ENCODE data around the gene FBXL19. TPM values are rescaled to one million over a fixed set of nuclear protein-coding genes. Genes with fewer than 3 reads are reported as not detected.

The FBXL19 gene
- polyA plus RNA-seq, 1 donor (not counting 4 experiments of a cell fraction or from before 2014, with no cell fraction given), result 10.2 TPM

DNA sequence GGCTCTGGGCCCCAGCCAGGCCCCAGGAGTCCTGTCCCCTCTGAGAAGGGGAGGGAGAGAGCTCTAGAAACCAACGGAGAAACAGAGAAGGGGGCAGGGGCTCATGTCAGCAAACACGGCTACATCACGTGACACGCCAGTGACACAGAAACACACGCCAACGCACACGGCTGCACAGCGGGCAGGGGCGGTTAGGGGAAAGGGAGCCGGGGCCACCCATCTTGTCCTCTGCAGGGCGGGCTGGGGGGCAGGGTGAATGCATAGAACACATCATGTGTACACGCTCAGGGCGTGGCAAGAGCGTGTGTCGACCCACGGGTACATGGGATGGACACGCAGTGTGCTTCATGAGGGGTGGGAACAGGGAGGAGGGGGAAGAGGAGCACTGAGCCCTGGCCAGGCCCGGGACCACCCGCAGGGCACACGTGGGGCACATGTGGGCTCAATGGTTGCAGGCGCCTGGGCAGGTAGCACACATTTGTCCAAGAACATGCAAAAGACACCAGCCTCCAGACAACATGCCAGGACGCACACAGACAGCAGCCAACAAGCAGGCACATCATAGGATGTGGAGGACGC lies 66.2 kb downstream of the FBXL19 start:
- Histone ChIP-seq H2AFZ (ENCODE audit: control insufficient read depth, low read length) (no peak overlapping the region), H4K20me1 (ENCODE audit: control insufficient read depth, extremely low read depth, insufficient read depth, low read length) (no peaks in the 10 kb centered on the region), H3K9me1 (ENCODE audit: control insufficient read depth, extremely low read depth, insufficient read depth, low read length) (no peaks in the 10 kb centered on the region), H3K4me2 (ENCODE audit: control insufficient read depth, extremely low read depth, insufficient read depth, low read depth, low read length) (no peak overlapping the region), H3K36me3 (ENCODE audit: control insufficient read depth in 2 of 2, extremely low read depth in 1 of 2, insufficient read depth in 2 of 2, low read length in 2 of 2) (peaks cover 0 to 1% of the 10 kb centered on the region in 2 experiments), H3K9me3 (ENCODE audit: control insufficient read depth, low read depth, low read length) (no peaks in the 10 kb centered on the region), H3K9ac (ENCODE audit: control insufficient read depth, extremely low read depth, insufficient read depth, low read length) (no peak overlapping the region), H3K4me1 (ENCODE audit: control insufficient read depth, extremely low read depth, insufficient read depth, low read length) (peaks cover 11% of the 10 kb centered on the region), H3K4me3 (ENCODE audit: control insufficient read depth in 2 of 3, extremely low read depth in 1 of 3, insufficient read depth in 2 of 3, low read depth in 1 of 3, low read length in 3 of 3) (no peak overlapping the region), H3K79me2 (ENCODE audit: control insufficient read depth, insufficient read depth, low read length) (no peaks in the 10 kb centered on the region), H3K27me3 (ENCODE audit: control insufficient read depth, extremely low read depth, insufficient read depth, low read length) (no peaks in the 10 kb centered on the region), H3K27ac (ENCODE audit: control insufficient read depth, insufficient read depth, low read length) (no peak overlapping the region)
- no peak for TF ChIP-seq EZH2 (IDR thresholded peaks at IDR 0.05; ENCODE audit: low read length)
- TF ChIP-seq CTCF (optimal IDR thresholded peaks at IDR 0.05 in 1 of 3, IDR thresholded peaks at IDR 0.05 in 1 of 3, conservative IDR thresholded peaks at IDR 0.05 in 1 of 3; ENCODE audit: extremely low read depth in 1 of 3, insufficient read depth in 2 of 3, low read length in 3 of 3), result no peak
- no peak for DNase-seq (ENCODE audit: low read depth, low spot score)
- dilution Hi-C loops (cut with MboI; ENCODE audit: extremely low pct_ligation_motif_present, low sequenced_read_pairs), result no loop called here
- no peak for FAIRE-seq

GRCh38 chr16:30990105-30990504 lies 66.7 kb downstream of the FBXL19 start:
- dilution Hi-C loops (cut with MboI; ENCODE audit: extremely low pct_ligation_motif_present, low sequenced_read_pairs), result no loop called here
- no peak for DNase-seq (ENCODE audit: low read depth, low spot score)
- FAIRE-seq, result no peak

More at GRCh38 chr16:30990105-30990504, 66.7 kb downstream of the FBXL19 start:
- Histone ChIP-seq H3K36me3 (ENCODE audit: control insufficient read depth in 2 of 2, extremely low read depth in 1 of 2, insufficient read depth in 2 of 2, low read length in 2 of 2) (peaks cover 0 to 1% of the 10 kb centered on the region in 2 experiments), H3K9me3 (ENCODE audit: control insufficient read depth, low read depth, low read length) (no peaks in the 10 kb centered on the region), H3K9ac (ENCODE audit: control insufficient read depth, extremely low read depth, insufficient read depth, low read length) (no peak overlapping the region), H3K9me1 (ENCODE audit: control insufficient read depth, extremely low read depth, insufficient read depth, low read length) (no peaks in the 10 kb centered on the region), H4K20me1 (ENCODE audit: control insufficient read depth, extremely low read depth, insufficient read depth, low read length) (no peaks in the 10 kb centered on the region), H3K27ac (ENCODE audit: control insufficient read depth, insufficient read depth, low read length) (no peak overlapping the region), H3K4me2 (ENCODE audit: control insufficient read depth, extremely low read depth, insufficient read depth, low read depth, low read length) (no peak overlapping the region), H3K79me2 (ENCODE audit: control insufficient read depth, insufficient read depth, low read length) (no peaks in the 10 kb centered on the region), H3K4me3 (ENCODE audit: control insufficient read depth in 2 of 3, extremely low read depth in 1 of 3, insufficient read depth in 2 of 3, low read depth in 1 of 3, low read length in 3 of 3) (no peak overlapping the region), H3K27me3 (ENCODE audit: control insufficient read depth, extremely low read depth, insufficient read depth, low read length) (no peaks in the 10 kb centered on the region), H2AFZ (ENCODE audit: control insufficient read depth, low read length) (no peak overlapping the region), H3K4me1 (ENCODE audit: control insufficient read depth, extremely low read depth, insufficient read depth, low read length) (peaks cover 15% of the 10 kb centered on the region)
- TF ChIP-seq EZH2 (IDR thresholded peaks at IDR 0.05; ENCODE audit: low read length) (no peak), CTCF (optimal IDR thresholded peaks at IDR 0.05 in 1 of 3, IDR thresholded peaks at IDR 0.05 in 1 of 3, conservative IDR thresholded peaks at IDR 0.05 in 1 of 3; ENCODE audit: extremely low read depth in 1 of 3, insufficient read depth in 2 of 3, low read length in 3 of 3) (no peak)
